Mammary microvascular endothelial cell (primary cell): ENCODE measurements around the gene GPAT2. TPM values are rescaled to one million over a fixed set of nuclear protein-coding genes. Genes with fewer than 3 reads are reported as not detected.

Experiments
- total RNA-seq: library from RNA; depleted of rRNA; stranded (reverse); fragments of >200 nt; gene quantifications from 2 replicates; pipeline ENCODE4 v1.2.3, GENCODE V29; 2015

GPAT2 gene, protein sequence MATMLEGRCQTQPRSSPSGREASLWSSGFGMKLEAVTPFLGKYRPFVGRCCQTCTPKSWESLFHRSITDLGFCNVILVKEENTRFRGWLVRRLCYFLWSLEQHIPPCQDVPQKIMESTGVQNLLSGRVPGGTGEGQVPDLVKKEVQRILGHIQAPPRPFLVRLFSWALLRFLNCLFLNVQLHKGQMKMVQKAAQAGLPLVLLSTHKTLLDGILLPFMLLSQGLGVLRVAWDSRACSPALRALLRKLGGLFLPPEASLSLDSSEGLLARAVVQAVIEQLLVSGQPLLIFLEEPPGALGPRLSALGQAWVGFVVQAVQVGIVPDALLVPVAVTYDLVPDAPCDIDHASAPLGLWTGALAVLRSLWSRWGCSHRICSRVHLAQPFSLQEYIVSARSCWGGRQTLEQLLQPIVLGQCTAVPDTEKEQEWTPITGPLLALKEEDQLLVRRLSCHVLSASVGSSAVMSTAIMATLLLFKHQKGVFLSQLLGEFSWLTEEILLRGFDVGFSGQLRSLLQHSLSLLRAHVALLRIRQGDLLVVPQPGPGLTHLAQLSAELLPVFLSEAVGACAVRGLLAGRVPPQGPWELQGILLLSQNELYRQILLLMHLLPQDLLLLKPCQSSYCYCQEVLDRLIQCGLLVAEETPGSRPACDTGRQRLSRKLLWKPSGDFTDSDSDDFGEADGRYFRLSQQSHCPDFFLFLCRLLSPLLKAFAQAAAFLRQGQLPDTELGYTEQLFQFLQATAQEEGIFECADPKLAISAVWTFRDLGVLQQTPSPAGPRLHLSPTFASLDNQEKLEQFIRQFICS
- 7.6 and 8.3 TPM in 2 replicates for total RNA-seq

DNA sequence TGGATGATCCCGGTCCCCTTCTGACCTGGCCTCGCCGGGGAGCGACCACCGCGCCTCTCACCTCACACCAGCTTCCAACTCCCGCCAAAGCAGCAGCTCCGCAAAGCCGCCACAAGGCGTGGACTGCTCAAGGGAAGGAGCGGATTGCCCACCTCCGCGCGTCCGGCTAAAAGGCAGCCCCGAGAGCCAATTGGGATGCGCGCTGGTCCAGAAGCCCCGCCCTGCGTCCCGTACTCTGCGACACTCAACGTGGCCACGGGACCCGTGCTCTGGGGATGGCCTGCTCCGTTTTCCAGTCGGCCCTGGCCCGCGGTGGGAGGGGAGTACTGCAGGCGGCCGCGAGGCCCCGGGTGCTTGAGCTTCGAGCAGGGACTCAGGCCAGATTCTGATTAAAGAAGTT is at the start of gene GPAT2:
GPAT2 (minus strand) TSS at position 125 of the 400 bp plus-strand sequence. CDS start 2,557 bp downstream, outside the sequence.

DNA sequence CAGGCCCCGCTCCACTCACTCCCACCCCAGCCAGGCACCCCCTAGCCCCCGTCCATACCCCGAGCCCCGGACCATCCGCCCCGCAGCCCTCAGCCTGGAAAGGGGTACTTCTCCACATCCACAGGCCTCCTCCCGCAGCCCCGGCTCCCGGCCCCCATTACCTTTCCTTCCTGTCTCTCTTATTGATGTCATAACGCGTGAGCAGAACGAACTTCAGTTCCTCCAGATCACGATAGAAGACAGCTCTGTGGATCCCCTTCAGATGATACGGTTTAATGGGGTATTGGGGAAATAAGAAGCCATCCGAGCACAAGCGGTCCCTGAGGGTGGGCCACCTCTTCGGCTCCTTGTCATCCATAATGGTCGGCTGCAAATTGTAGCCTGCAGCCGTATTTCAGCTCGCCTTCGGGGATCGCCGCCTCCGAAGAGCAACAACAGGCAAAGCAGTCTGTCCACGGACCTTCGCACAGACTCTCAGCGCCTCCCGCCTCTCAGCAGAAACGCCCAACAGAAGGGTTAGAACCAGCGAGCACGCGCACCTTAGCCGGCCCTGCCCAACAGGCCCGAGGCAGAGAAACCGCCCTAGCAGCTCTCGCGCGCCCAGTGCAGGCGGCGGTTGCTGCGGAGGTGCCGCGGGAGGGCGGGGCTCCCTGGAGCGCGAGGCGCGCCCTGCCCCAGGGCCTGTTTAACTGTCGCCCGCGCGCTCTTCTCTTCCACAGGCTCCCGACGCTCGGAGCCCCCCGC is 43.2 kb downstream of the GPAT2 start, which contains the start of gene ANKRD36C:
ANKRD36C (minus strand) TSS at position 474 of the 744 bp plus-strand sequence; CDS start at position 358, 116 bp downstream.

Other genes with a start within 250 kb of the GPAT2 start
- gene ANKRD36C, start 43.1 kb downstream of the GPAT2 start, total RNA-seq, result 7.9 and 9.8 TPM in 2 replicates
- gene ADRA2B, start 81.7 kb upstream of the GPAT2 start, total RNA-seq, result not detected in 2 replicates
- not detected in 2 replicates for gene ASTL, start 103.6 kb upstream of the GPAT2 start, total RNA-seq
- gene DUSP2, start 110.5 kb upstream of the GPAT2 start, total RNA-seq, result 0.07 and 0.74 TPM in 2 replicates
- 113 and 123 TPM in 2 replicates for gene STARD7, start 173.9 kb upstream of the GPAT2 start, total RNA-seq
- 30.7 and 35.7 TPM in 2 replicates for gene TMEM127, start 231.1 kb upstream of the GPAT2 start, total RNA-seq
- 91.0 and 92.4 TPM in 2 replicates for gene CIAO1, start 231.3 kb upstream of the GPAT2 start, total RNA-seq